Measurements from ENCODE around the gene RXFP4. TPM values are rescaled to one million over a fixed set of nuclear protein-coding genes. Genes with fewer than 3 reads are reported as not detected.
A peak's percentile ranks its signal among the peaks of the same experiment; 100 is the strongest.

Gene RXFP4
- total and polyA plus RNA-seq, 8 donors = 0.10 to 0.82 (median 0.17) TPM; not detected in 3

DNA sequence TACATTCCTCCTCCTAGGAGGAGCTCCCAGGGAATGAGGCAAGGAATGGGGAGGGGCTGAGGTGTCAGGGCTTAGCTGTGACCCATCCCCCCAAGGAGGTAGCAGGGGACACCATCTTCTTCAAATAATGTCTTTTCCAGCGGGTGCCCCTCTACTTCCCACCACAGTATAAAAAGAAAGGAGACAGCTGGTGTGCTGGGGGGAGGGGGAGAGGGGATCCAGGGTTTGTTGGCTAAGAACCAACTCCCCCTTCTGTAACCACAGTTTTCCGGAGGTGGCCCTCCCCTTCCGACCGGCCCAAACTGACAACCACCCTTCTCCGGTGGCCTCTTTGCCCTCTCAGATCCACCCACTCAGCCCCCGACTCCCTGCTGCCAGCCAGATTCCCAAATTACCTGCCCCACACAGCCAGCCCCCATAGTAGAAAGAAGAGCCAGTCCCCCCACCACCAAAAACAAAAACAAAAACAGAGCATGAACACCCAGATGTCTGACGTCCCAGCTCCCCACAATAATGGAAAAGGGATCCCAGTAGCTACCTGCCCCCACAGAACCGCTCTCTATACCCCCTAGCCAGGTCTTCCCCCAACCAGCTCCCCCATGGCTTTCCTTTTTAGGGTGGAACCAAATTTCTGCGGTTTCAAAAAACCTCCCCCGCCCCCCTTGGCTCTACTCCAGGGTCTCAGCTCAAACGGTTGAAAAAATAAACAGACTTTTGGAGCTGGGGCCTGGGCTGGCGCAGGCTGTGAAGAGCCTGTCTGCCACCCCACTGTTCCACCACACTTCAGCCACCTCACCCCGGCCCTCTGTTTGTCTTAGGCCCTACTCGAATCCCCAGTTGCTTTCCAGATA, 34.8 kb downstream of the RXFP4 start:
- DNase-seq = peak; percentile 75 to 91 (median 82)
- peaks cover 64 to 80% of the 10 kb centered on the region in 2 donors for H3K4me1 ChIP-seq
- no peak for TF ChIP-seq CTCF (IDR thresholded peaks at IDR 0.05)
- peak overlapping the region; percentile 60 to 98 for H3K4me3 ChIP-seq
- intact Hi-C loops (cut with DNase I) = no loop called here
- peak overlapping the region; percentile 92 to 96 for H3K27ac ChIP-seq
- H3K36me3 ChIP-seq = peaks cover 0 to 12% of the 10 kb centered on the region in 2 donors
- no peaks in the 10 kb centered on the region for H3K9me3 ChIP-seq
- peak; percentile 42 for ATAC-seq
- no peaks in the 10 kb centered on the region for H3K27me3 ChIP-seq

- H3K9me3 ChIP-seq = no peaks in the 10 kb centered on the region
- H3K4me1 ChIP-seq = peaks cover 62 to 80% of the 10 kb centered on the region in 2 donors
- H3K4me3 ChIP-seq = peak overlapping the region; percentile 60 to 98
- no peak for TF ChIP-seq CTCF (IDR thresholded peaks at IDR 0.05)
- ATAC-seq (peak; percentile 3), DNase-seq (no peak)
- intact Hi-C loops (cut with DNase I) = no loop called here
- H3K27ac ChIP-seq = peak overlapping the region; percentile 92 to 96
- peaks cover 0 to 12% of the 10 kb centered on the region in 2 donors for H3K36me3 ChIP-seq
- no peaks in the 10 kb centered on the region for H3K27me3 ChIP-seq
Measured at GRCh38 chr1:155976913-155977689, 35.7 kb downstream of the RXFP4 start.

- Histone ChIP-seq H3K9me3 (no peaks in the 10 kb centered on the region), H3K27me3 (no peaks in the 10 kb centered on the region), H3K4me3 (peak overlapping the region; percentile 60 to 98), H3K4me1 (peaks cover 56 to 80% of the 10 kb centered on the region in 2 donors), H3K27ac (peak overlapping the region; percentile 92 to 96), H3K36me3 (peaks cover 0 to 5% of the 10 kb centered on the region in 2 donors)
- DNase-seq (peak in 1 of 4 donors; percentile 73), ATAC-seq (peak; percentile 34)
- intact Hi-C loops (cut with DNase I) = no loop called here
- TF ChIP-seq CTCF (IDR thresholded peaks at IDR 0.05) = no peak
Measured at GRCh38 chr1:155977690-155978324, 36.4 kb downstream of the RXFP4 start.

GRCh38 chr1:155978325-155978972, 37.0 kb downstream of the RXFP4 start, which contains the start of gene ARHGEF2:
Gene ARHGEF2 (minus strand): TSS chr1:155978547. CDS start chr1:155978427, 120 bp downstream.
- peaks cover 0 to 5% of the 10 kb centered on the region in 2 donors for H3K36me3 ChIP-seq
- peak in 1 of 2 donors; percentile 11 for TF ChIP-seq CTCF (IDR thresholded peaks at IDR 0.05)
- intact Hi-C loops (cut with DNase I) = no loop called here
- H3K9me3 ChIP-seq = no peaks in the 10 kb centered on the region
- ATAC-seq = peak; percentile 71
- H3K4me3 ChIP-seq = peak within 1 kb of the TSS; percentile 60 to 98
- DNase-seq = peak in 3 of 4 donors; percentile 88 to 97 (median 91)
- peaks cover 55 to 80% of the 10 kb centered on the region in 2 donors for H3K4me1 ChIP-seq
- H3K27ac ChIP-seq = peak within 1 kb of the TSS; percentile 92 to 96
- no peaks in the 10 kb centered on the region for H3K27me3 ChIP-seq

Measured in left lung (tissue), 10 donors.